Lower lobe of right lung (tissue), 2 donors: ENCODE measurements around the gene KIF26B. TPM values are rescaled to one million over a fixed set of nuclear protein-coding genes. Genes with fewer than 3 reads are reported as not detected.

Experiments
- ATAC-seq, 2 donors: fragments of 200-7000 bp; cut with Tn5 transposase; one replicate each; pipeline ENCODE4 v1.9.1; 2020 to 2022; ENCODE audit warnings: mild to moderate bottlenecking in 2 of 2, moderate library complexity in 2 of 2
- DNase-seq: peaks from one replicate; pipeline ENCODE4 v3.0.0-alpha.2; 2020
- H3K27ac ChIP-seq: fragments of 200-600 bp; one replicate; pipeline ENCODE4 v1.8.0; 2022
- H3K27me3 ChIP-seq: fragments of 200-600 bp; one replicate; pipeline ENCODE4 v1.8.0; 2022; ENCODE audit warnings: low read depth
- H3K36me3 ChIP-seq: fragments of 200-600 bp; one replicate; pipeline ENCODE4 v1.8.0; 2022; ENCODE audit warnings: mild to moderate bottlenecking
- H3K4me1 ChIP-seq: fragments of 200-600 bp; one replicate; pipeline ENCODE4 v1.8.0; 2022
- H3K4me3 ChIP-seq: fragments of 200-600 bp; one replicate; pipeline ENCODE4 v1.8.0; 2022; ENCODE audit warnings: mild to moderate bottlenecking
- H3K9me3 ChIP-seq: fragments of 200-600 bp; one replicate; pipeline ENCODE4 v1.8.0; 2022
- CTCF ChIP-seq: fragments of 200-600 bp; IDR thresholded peaks from one replicate; pipeline ENCODE4 v1.8.0; 2022; ENCODE audit warnings: antibody characterized with exemption, mild to moderate bottlenecking
- intact Hi-C: fragments of 100-400 bp; cut with DNase I; formaldehyde crosslinking; loops from one replicate; pipeline ENCODE4 v1.11.0; 2022
- total RNA-seq: library from RNA; stranded (reverse); fragmentation: NEBNext Ultra II Directional; extraction: Animal tissue kit (Norgen Biotek cat#: 25700); gene quantifications from one replicate; pipeline ENCODE4 v1.2.1, GENCODE V29; 2021
- donor health status: DM: no; HTN: yes; CAD: no; lungs with severe emphysema.

The KIF26B gene
- total RNA-seq, 1 donor from 2014 or later = 1.2 TPM

GRCh38 chr1:245493029-245493428, 338.2 kb downstream of the KIF26B start:
- H3K27ac ChIP-seq = no peak overlapping the region
- H3K4me1 ChIP-seq = no peaks in the 10 kb centered on the region
- H3K9me3 ChIP-seq = no peaks in the 10 kb centered on the region
- H3K27me3 ChIP-seq = no peaks in the 10 kb centered on the region
- intact Hi-C loops = no loop called here
- no peak for TF ChIP-seq CTCF
- no peak overlapping the region for H3K4me3 ChIP-seq
- ATAC-seq = no peak
- no peaks in the 10 kb centered on the region for H3K36me3 ChIP-seq
- no peak for DNase-seq

GRCh38 chr1:245495681-245496080, 340.9 kb downstream of the KIF26B start:
- TF ChIP-seq CTCF = no peak
- intact Hi-C loops = no loop called here
- no peak for DNase-seq
- Histone ChIP-seq H3K4me3 (no peak overlapping the region), H3K9me3 (no peaks in the 10 kb centered on the region), H3K36me3 (no peaks in the 10 kb centered on the region), H3K4me1 (no peaks in the 10 kb centered on the region), H3K27ac (no peak overlapping the region), H3K27me3 (no peaks in the 10 kb centered on the region)
- ATAC-seq = no peak

- H3K9me3 ChIP-seq = no peaks in the 10 kb centered on the region
- no peaks in the 10 kb centered on the region for H3K36me3 ChIP-seq
- no peak for ATAC-seq
- no peaks in the 10 kb centered on the region for H3K4me1 ChIP-seq
- no peak for TF ChIP-seq CTCF
- H3K4me3 ChIP-seq = no peak overlapping the region
- no peak for DNase-seq
- no peaks in the 10 kb centered on the region for H3K27me3 ChIP-seq
- H3K27ac ChIP-seq = no peak overlapping the region
- intact Hi-C loops = no loop called here
Observed at GRCh38 chr1:245500546-245500945, 345.8 kb downstream of the KIF26B start.

- no peak for ATAC-seq
- Histone ChIP-seq H3K27me3 (no peaks in the 10 kb centered on the region), H3K27ac (no peak overlapping the region), H3K9me3 (no peaks in the 10 kb centered on the region), H3K4me1 (no peaks in the 10 kb centered on the region), H3K4me3 (no peak overlapping the region), H3K36me3 (no peaks in the 10 kb centered on the region)
- no peak for DNase-seq
- intact Hi-C loops = no loop called here
- TF ChIP-seq CTCF = no peak
Observed at GRCh38 chr1:245501633-245502032, 346.8 kb downstream of the KIF26B start.

GRCh38 chr1:245503548-245503947, 348.8 kb downstream of the KIF26B start:
- no peaks in the 10 kb centered on the region for H3K9me3 ChIP-seq
- no peak for TF ChIP-seq CTCF
- no peaks in the 10 kb centered on the region for H3K4me1 ChIP-seq
- H3K4me3 ChIP-seq = no peak overlapping the region
- DNase-seq (no peak), ATAC-seq (no peak)
- no peak overlapping the region for H3K27ac ChIP-seq
- intact Hi-C loops = no loop called here
- no peaks in the 10 kb centered on the region for H3K36me3 ChIP-seq
- H3K27me3 ChIP-seq = no peaks in the 10 kb centered on the region

GRCh38 chr1:245510144-245510543, 355.4 kb downstream of the KIF26B start:
- intact Hi-C loops = no loop called here

More at GRCh38 chr1:245510144-245510543, 355.4 kb downstream of the KIF26B start:
- no peak for TF ChIP-seq CTCF
- no peak overlapping the region for H3K27ac ChIP-seq
- ATAC-seq = no peak
- no peaks in the 10 kb centered on the region for H3K9me3 ChIP-seq
- H3K36me3 ChIP-seq = no peaks in the 10 kb centered on the region
- no peak for DNase-seq
- H3K27me3 ChIP-seq = no peaks in the 10 kb centered on the region
- peaks cover 8% of the 10 kb centered on the region for H3K4me1 ChIP-seq
- H3K4me3 ChIP-seq = no peak overlapping the region
